SU-DHL-6 (cell line): Measurements from ENCODE around the gene PRDX4.

Source experiments
- CTCF ChIP-seq: fragments of 200-600 bp; sonication (generic); IDR thresholded peaks from one replicate; pipeline ENCODE4 v1.5.1; 2017; ENCODE audit warnings: antibody characterized with exemption, mild to moderate bottlenecking, low read length, moderate library complexity; ENCODE audit not compliant: insufficient read depth, poor library complexity, severe bottlenecking
- EZH2phosphoT487 ChIP-seq: fragments of 200-600 bp; sonication (generic), shearing (Covaris generic); conservative IDR thresholded peaks from 2 replicates; pipeline ENCODE4 v1.6.1; 2018; ENCODE audit warnings: mild to moderate bottlenecking, antibody characterized with exemption, low read length, moderate library complexity, mixed read lengths

DNA sequence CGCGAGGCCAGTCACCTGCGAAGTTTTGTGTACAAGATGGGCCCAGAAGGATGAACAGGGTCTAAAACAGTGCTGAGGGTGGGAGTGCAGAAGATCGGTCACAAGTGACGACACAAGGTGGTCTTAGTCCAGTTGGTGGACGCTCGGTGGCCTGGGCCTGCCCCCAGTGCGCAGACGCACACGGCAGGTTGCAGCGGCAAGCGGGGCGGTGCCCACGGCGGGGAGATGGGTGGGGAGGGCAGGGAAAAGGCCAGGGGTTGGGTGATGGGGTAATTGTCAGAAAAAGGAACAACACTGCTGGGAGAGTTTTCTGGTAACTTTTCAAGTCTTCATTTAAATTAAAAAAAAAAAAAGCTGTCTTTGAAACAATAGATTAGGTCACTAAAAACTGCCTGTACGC is 1.0 kb upstream of the PRDX4 start:
- no peak for TF ChIP-seq CTCF
- TF ChIP-seq EZH2phosphoT487, result no peak
